HepG2 (cell line): ENCODE results near the gene KLF5. TPM values are rescaled to one million over a fixed set of nuclear protein-coding genes. Genes with fewer than 3 reads are reported as not detected.

Experiments
- ATAC-seq: fragments of 200-7000 bp; cut with Tn5 transposase; 3 replicates; pipeline ENCODE4 v1.9.1; 2020; ENCODE audit warnings: mild to moderate bottlenecking, moderate library complexity
- BruUV-seq: library from RNA; stranded (reverse); fragments of 400-500 nt; replicated peaks from 2 replicates; lab custom pipeline; 2021; lab: Mats Ljungman, UMichigan
- CTCF ChIA-PET: fragments of 300-600 bp; formaldehyde crosslinking; extraction: SDS; loops from one replicate; lab custom pipeline; 2021; ENCODE audit warnings: low total read pairs, inconsistent platforms, low intra/inter-chr PET ratio; lab: Yijun Ruan, JAX
- POLR2A ChIA-PET: fragments of 350-600 bp; sonication (Branson Sonifier 250); formaldehyde crosslinking; loops from one replicate; lab custom pipeline; 2020; ENCODE audit warnings: antibody characterized with exemption, inconsistent platforms; lab: Yijun Ruan, JAX
- DNase-seq: peaks from one replicate; pipeline ENCODE4 v3.0.0-alpha.2; 2015; ENCODE audit warnings: low spot score
- FAIRE-seq: peaks from 3 replicates; lab custom pipeline; 2011; peaks lifted over from hg19 to GRCh38; lab: Jason Lieb, UNC
- H2AFZ ChIP-seq: one replicate; pipeline ENCODE4 v1.6.1; 2011; ENCODE audit warnings: low read length, inconsistent platforms
- H3K27ac ChIP-seq: fragments of 300-600 bp; 3 replicates; pipeline ENCODE4 v1.8.0; 2011; ENCODE audit warnings: mixed run types, mild to moderate bottlenecking, mixed read lengths, low read length, inconsistent platforms; ENCODE audit not compliant: insufficient read depth; ENCODE audit errors: extremely low read length
- H3K27me3 ChIP-seq, 2 experiments: fragments of 200-600 bp in 1 of 2; 2 replicates in 1 of 2; 3 replicates in 1 of 2; pipeline versions ENCODE4 v1.6.0 to v1.8.0; 2011; ENCODE audit warnings: low read length in 2 of 2, mild to moderate bottlenecking in 2 of 2, moderate library complexity in 2 of 2, inconsistent platforms in 1 of 2; ENCODE audit not compliant: insufficient read depth in 2 of 2, control insufficient read depth in 1 of 2
- H3K36me3 ChIP-seq, 2 experiments: fragments of 200-600 bp in 1 of 2; replicated peaks in 1 of 2; 2 replicates in 1 of 2; 3 replicates in 1 of 2; pipeline versions ENCODE4 v1.5.1 to v1.8.0; 2011; ENCODE audit warnings: low read length in 2 of 2, inconsistent platforms in 1 of 2; ENCODE audit not compliant: insufficient read depth in 2 of 2, control insufficient read depth in 1 of 2
- H3K4me1 ChIP-seq: 2 replicates; pipeline ENCODE4 v1.5.1; 2012; ENCODE audit warnings: low read length, inconsistent platforms; ENCODE audit not compliant: insufficient read depth
- H3K4me2 ChIP-seq: 2 replicates; pipeline ENCODE4 v1.6.0; 2011; ENCODE audit warnings: low read depth, low read length, inconsistent platforms
- H3K4me3 ChIP-seq, 3 experiments: fragments of 200-600 bp in 1 of 3; sonication (generic), shearing (Covaris generic) in 1 of 3; replicated peaks in 1 of 3; 2 replicates each; pipeline ENCODE4 v1.5.1; 2011 to 2016; ENCODE audit warnings: low read length in 3 of 3, inconsistent platforms in 2 of 3, low read depth in 2 of 3, mild to moderate bottlenecking in 2 of 3, control low read depth in 1 of 3, mixed read lengths in 1 of 3; ENCODE audit not compliant: insufficient read depth in 1 of 3
- H3K79me2 ChIP-seq: one replicate; pipeline ENCODE4 v1.6.1; 2011; ENCODE audit warnings: low read length, inconsistent platforms; ENCODE audit not compliant: insufficient read depth
- H3K9ac ChIP-seq: 2 replicates; pipeline ENCODE4 v1.6.0; 2011; ENCODE audit warnings: mild to moderate bottlenecking, low read depth, low read length, inconsistent platforms; ENCODE audit not compliant: insufficient read depth
- H3K9me3 ChIP-seq: 2 replicates; pipeline ENCODE4 v1.5.1; 2012; ENCODE audit warnings: mild to moderate bottlenecking, low read length
- H4K20me1 ChIP-seq: 2 replicates; pipeline ENCODE4 v1.6.0; 2011; ENCODE audit warnings: inconsistent platforms, mild to moderate bottlenecking, low read length, moderate library complexity; ENCODE audit not compliant: insufficient read depth
- RAD21 ChIP-seq: fragments of 450-650 bp; formaldehyde crosslinking; IDR thresholded peaks from 2 replicates; pipeline ENCODE4 v1.5.0; 2020; ENCODE audit warnings: mild to moderate bottlenecking
- SAP130 ChIP-seq: IDR thresholded peaks from 2 replicates; pipeline ENCODE4 v1.6.1; 2016; ENCODE audit warnings: low read depth
- STAG1 ChIP-seq: sonication (generic); formaldehyde crosslinking; IDR thresholded peaks from 2 replicates; pipeline ENCODE4 v1.4.0; 2020; ENCODE audit warnings: missing genetic modification reagents
- ZFX ChIP-seq: sonication (generic); formaldehyde crosslinking; IDR thresholded peaks from 2 replicates; pipeline ENCODE4 v1.4.0; 2020; ENCODE audit warnings: mild to moderate bottlenecking, low read depth, missing genetic modification reagents, moderate library complexity
- ZNF670 ChIP-seq: sonication (generic); formaldehyde crosslinking; IDR thresholded peaks from 2 replicates; pipeline ENCODE4 v1.8.0; 2022; ENCODE audit warnings: mild to moderate bottlenecking, missing genetic modification reagents, borderline replicate concordance
- ZSCAN21 ChIP-seq: sonication (generic); formaldehyde crosslinking; IDR thresholded peaks from 2 replicates; pipeline ENCODE4 v1.8.0; 2022; ENCODE audit warnings: mild to moderate bottlenecking, missing genetic modification reagents, moderate library complexity, borderline replicate concordance
- WGBS: methylation state at CpG from one replicate; pipeline ENCODE4 v1.1.6; 2017; ENCODE audit warnings: low lambda C conversion rate; 5-methylcytosine and 5-hydroxymethylcytosine counted together
- in situ Hi-C: cut with HindIII; loops from 2 replicates; pipeline ENCODE4 v1.10.0; 2017; ENCODE audit warnings: low pct_unique_long_range_greater_than_20kb; ENCODE audit not compliant: extremely low pct_ligation_motif_present
- intact Hi-C: fragments of 100-400 bp; cut with micrococcal nuclease; formaldehyde crosslinking; loops from one replicate; pipeline ENCODE4 v1.10.0; 2022; ENCODE audit not compliant: unreplicated experiment
- polyA plus RNA-seq, 8 experiments: library from polyadenylated mRNA; depleted of rRNA in 3 of 8; stranded (reverse) in 7 of 8; unstranded in 1 of 8; fragments of >200 nt; fragmentation: Illumina TruSeq in 4 of 8; extraction: Trizol in 4 of 8; gene quantifications; 2 replicates each; pipeline versions ENCODE4 v1.2.1 to v1.2.3, GENCODE V29; 2011 to 2016; ENCODE audit warnings: low read depth in 4 of 8, missing spikeins in 1 of 8, mixed read lengths in 1 of 8; ENCODE audit not compliant: insufficient read depth in 1 of 8
- total RNA-seq, 5 experiments: library from RNA; depleted of rRNA; stranded (reverse); fragments of >200 nt; fragmentation: Illumina TruSeq; extraction: Trizol; gene quantifications; 2 replicates each; pipeline ENCODE4 v1.2.3, GENCODE V29; 2016; ENCODE audit warnings: low read depth in 1 of 5
- TF ChIP-seq, protein P1 (sequence below): sonication (generic); formaldehyde crosslinking; IDR thresholded peaks from 2 replicates; pipeline ENCODE4 v1.5.0; 2020; ENCODE audit warnings: mild to moderate bottlenecking, missing genetic modification reagents, borderline replicate concordance
- TF ChIP-seq, protein P2 (sequence below), 2 experiments: sonication (generic) in 1 of 2; formaldehyde crosslinking in 1 of 2; IDR thresholded peaks; 2 replicates each; pipeline versions ENCODE4 v1.4.0 to v1.6.1; 2018 to 2020; ENCODE audit warnings: missing genetic modification reagents in 2 of 2, borderline replicate concordance in 1 of 2, low read depth in 1 of 2, mild to moderate bottlenecking in 1 of 2, missing biosample characterization in 1 of 2
- TF ChIP-seq, protein P3 (sequence below): sonication (generic); formaldehyde crosslinking; IDR thresholded peaks from 2 replicates; pipeline ENCODE4 v1.5.0; 2020; ENCODE audit warnings: mild to moderate bottlenecking, missing genetic modification reagents, moderate library complexity
- TF ChIP-seq, protein P4 (sequence below): sonication (generic); formaldehyde crosslinking; IDR thresholded peaks from 2 replicates; pipeline ENCODE4 v1.4.0; 2020; ENCODE audit warnings: missing genetic modification reagents
- TF ChIP-seq, protein P5 (sequence below): sonication (generic); formaldehyde crosslinking; conservative IDR thresholded peaks from 2 replicates; pipeline ENCODE4 v1.4.0; 2020; ENCODE audit warnings: missing genetic modification reagents

The KLF5 gene
- total and polyA plus RNA-seq, 2 of the 13 experiments (the other 11 are each of a cell fraction or from before 2014, with no cell fraction given), result 1.7 to 9.2 TPM

DNA sequence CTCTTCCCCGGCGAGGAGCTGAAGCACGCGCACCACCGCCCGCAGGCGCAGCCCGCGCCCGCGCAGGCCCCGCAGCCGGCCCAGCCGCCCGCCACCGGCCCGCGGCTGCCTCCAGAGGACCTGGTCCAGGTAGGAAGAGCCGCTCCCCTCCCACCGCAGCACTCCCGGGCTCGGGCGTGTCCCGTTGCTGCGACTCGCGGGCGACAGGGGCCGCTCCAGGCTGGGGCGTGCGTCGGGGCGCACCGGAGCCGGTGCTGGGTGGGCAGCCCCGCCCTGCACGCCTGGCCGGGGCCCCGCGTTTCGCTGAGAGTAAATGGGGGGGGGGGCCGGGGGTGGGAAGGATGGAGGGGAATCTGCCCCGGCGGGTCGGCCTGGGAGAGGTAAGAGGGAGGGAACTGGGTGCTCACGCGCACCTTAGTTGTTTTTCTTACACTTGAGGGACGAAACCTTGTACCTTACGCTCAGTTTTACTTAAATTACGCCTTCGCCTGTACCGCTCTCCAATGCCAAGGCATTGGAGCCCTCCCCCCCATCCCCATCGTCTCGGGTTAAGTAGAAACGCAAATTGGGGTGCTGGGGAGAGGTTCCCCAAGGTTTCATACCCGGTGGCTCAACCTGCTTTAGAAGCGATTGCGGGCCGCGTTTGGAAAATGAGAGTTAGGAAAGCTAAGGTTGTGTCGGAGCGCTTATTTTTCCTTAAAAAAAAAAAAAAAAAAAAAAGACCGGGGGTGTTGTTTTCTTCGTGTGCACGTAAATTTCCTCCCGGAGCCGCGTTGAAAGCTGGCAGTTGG is 850 bp downstream of the KLF5 start:
- H4K20me1 ChIP-seq, result no peaks in the 10 kb centered on the region
- BruUV-seq, result no TSS peak
- FAIRE-seq, result no peak
- intact Hi-C loops (loop anchor here (1.0 to 5.0 kb wide), 4 partner anchors 151 to 649 kb away; no protein-coding TSS in a partner anchor), in situ Hi-C loops (loop anchor here (25.0 kb wide), 1 partner anchor 353 kb away; no protein-coding TSS in a partner anchor)
- peaks cover 48% of the 10 kb centered on the region for H3K4me1 ChIP-seq
- peak overlapping the region; percentile 83 for H3K4me2 ChIP-seq
- ATAC-seq, result peak; percentile 78
- DNase-seq, result peak; percentile 52
- CTCF ChIA-PET, result no interaction called here
- peaks cover 3 to 7% of the 10 kb centered on the region in 2 experiments; a peak in 3 of 5 replicates for H3K36me3 ChIP-seq
- WGBS, result 9% methylated on average over 34 of the region's 68 CpGs
- peak overlapping the region; percentile 70 for H3K9ac ChIP-seq
- H3K27me3 ChIP-seq, result peaks cover 0 to 17% of the 10 kb centered on the region in 2 experiments; a peak in 3 of 5 replicates
- H3K9me3 ChIP-seq, result no peaks in the 10 kb centered on the region
- H3K27ac ChIP-seq, result no peak overlapping the region
- peak overlapping the region; percentile 36 for H2AFZ ChIP-seq
- POLR2A ChIA-PET, result no interaction called here
- peaks cover 2% of the 10 kb centered on the region for H3K79me2 ChIP-seq
- H3K4me3 ChIP-seq, result peak overlapping the region; percentile 73 to 87 (median 82)
- TF ChIP-seq ZSCAN21 (CRISPR knock-in tag), result 0 out of 2 replicates have a peak, but pooled peaks have one; percentile 2
- TF ChIP-seq, protein P1, sequence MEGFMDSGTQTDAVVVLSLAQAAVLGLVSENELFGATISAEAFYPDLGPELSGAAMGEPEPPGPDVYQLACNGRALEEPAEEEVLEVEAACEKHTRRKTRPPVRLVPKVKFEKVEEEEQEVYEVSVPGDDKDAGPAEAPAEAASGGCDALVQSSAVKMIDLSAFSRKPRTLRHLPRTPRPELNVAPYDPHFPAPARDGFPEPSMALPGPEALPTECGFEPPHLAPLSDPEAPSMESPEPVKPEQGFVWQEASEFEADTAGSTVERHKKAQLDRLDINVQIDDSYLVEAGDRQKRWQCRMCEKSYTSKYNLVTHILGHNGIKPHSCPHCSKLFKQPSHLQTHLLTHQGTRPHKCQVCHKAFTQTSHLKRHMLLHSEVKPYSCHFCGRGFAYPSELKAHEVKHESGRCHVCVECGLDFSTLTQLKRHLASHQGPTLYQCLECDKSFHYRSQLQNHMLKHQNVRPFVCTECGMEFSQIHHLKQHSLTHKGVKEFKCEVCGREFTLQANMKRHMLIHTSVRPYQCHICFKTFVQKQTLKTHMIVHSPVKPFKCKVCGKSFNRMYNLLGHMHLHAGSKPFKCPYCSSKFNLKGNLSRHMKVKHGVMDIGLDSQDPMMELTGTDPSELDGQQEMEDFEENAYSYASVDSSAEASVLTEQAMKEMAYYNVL (CRISPR knock-in tag), result no peak
- TF ChIP-seq RAD21 (CRISPR knock-in tag), result peak; percentile 68; the same call in 1 of the 2 replicates
- TF ChIP-seq ZFX, result 0 out of 2 replicates have a peak, but pooled peaks have one; percentile 7
- peak; percentile 34; the same call in 1 of the 2 replicates for TF ChIP-seq SAP130 (CRISPR knock-in tag)
- TF ChIP-seq, protein P2, sequence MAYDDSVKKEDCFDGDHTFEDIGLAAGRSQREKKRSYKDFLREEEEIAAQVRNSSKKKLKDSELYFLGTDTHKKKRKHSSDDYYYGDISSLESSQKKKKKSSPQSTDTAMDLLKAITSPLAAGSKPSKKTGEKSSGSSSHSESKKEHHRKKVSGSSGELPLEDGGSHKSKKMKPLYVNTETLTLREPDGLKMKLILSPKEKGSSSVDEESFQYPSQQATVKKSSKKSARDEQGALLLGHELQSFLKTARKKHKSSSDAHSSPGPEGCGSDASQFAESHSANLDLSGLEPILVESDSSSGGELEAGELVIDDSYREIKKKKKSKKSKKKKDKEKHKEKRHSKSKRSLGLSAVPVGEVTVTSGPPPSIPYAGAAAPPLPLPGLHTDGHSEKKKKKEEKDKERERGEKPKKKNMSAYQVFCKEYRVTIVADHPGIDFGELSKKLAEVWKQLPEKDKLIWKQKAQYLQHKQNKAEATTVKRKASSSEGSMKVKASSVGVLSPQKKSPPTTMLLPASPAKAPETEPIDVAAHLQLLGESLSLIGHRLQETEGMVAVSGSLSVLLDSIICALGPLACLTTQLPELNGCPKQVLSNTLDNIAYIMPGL (CRISPR knock-in tag; IDR thresholded peaks at IDR 0.05; ENCODE audit: borderline replicate concordance in 1 of 2, low read depth in 1 of 2), result peak; percentile 29 to 79; a peak in 2 of 4 replicates
- no peak for TF ChIP-seq ZNF670 (CRISPR knock-in tag)
- TF ChIP-seq, protein P3, sequence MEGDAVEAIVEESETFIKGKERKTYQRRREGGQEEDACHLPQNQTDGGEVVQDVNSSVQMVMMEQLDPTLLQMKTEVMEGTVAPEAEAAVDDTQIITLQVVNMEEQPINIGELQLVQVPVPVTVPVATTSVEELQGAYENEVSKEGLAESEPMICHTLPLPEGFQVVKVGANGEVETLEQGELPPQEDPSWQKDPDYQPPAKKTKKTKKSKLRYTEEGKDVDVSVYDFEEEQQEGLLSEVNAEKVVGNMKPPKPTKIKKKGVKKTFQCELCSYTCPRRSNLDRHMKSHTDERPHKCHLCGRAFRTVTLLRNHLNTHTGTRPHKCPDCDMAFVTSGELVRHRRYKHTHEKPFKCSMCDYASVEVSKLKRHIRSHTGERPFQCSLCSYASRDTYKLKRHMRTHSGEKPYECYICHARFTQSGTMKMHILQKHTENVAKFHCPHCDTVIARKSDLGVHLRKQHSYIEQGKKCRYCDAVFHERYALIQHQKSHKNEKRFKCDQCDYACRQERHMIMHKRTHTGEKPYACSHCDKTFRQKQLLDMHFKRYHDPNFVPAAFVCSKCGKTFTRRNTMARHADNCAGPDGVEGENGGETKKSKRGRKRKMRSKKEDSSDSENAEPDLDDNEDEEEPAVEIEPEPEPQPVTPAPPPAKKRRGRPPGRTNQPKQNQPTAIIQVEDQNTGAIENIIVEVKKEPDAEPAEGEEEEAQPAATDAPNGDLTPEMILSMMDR (CRISPR knock-in tag), result peak; percentile 70
- TF ChIP-seq, protein P4, sequence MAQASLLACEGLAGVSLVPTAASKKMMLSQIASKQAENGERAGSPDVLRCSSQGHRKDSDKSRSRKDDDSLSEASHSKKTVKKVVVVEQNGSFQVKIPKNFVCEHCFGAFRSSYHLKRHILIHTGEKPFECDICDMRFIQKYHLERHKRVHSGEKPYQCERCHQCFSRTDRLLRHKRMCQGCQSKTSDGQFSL, result peak; percentile 47; the same call in 1 of the 2 replicates
- TF ChIP-seq, protein P5, sequence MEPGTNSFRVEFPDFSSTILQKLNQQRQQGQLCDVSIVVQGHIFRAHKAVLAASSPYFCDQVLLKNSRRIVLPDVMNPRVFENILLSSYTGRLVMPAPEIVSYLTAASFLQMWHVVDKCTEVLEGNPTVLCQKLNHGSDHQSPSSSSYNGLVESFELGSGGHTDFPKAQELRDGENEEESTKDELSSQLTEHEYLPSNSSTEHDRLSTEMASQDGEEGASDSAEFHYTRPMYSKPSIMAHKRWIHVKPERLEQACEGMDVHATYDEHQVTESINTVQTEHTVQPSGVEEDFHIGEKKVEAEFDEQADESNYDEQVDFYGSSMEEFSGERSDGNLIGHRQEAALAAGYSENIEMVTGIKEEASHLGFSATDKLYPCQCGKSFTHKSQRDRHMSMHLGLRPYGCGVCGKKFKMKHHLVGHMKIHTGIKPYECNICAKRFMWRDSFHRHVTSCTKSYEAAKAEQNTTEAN (CRISPR knock-in tag), result no peak
- TF ChIP-seq STAG1 (CRISPR knock-in tag), result peak; percentile 78
